ENCODE measurements around the gene EMX1. TPM values are rescaled to one million over a fixed set of nuclear protein-coding genes. Genes with fewer than 3 reads are reported as not detected.

Gene EMX1
- total RNA-seq, 3 donors from 2014 or later, result 0.44 TPM; not detected in 2

DNA sequence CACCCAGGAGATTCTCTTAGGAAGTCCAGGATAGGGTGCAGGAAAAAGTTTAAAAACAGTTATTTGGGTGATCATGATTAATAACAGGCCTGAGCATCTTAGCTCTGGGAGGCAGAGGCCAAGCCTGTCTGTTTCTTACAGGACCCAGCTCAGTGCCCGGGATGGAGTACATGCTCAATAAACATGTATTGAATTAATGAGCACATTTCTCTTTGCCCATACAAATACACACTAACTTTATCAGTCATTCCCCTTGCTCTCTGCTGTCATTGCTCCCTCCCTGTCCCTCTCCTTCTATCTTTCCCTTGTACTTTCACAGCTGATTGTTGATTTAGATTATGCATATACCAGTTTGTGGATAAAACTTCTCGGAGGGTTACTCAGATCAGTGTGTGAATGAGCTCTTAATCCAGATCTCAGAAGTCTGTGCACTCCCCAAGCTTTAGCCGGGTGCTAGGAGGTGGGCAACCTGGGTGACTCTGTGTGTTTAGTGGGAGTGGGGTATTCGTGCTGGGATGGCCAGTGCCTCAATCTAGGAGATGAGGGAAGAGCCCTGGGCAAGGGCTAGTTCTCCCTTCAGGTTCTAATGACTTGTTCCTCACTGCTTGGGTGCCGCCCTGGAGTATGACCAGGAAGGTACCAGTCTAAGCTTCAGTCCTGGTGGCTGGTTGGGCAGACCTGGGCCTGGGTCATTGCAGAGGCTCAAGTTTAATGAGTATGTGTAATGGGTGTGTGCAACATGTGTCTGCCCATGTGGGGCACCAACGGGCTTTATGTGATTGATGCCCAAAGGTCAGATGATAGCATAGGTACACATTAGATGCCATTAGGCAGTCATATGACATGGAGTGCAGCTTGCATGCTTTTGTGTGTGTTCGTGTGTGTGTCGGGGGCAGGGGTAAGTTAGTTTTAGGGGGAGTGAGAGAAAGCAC, 10.6 kb downstream of the EMX1 start:
- Histone ChIP-seq H3K27ac (no peak overlapping the region), H3K4me1 (no peaks in the 10 kb centered on the region), H3K27me3 (peaks cover 0 to 72% of the 10 kb centered on the region in 2 donors), H3K4me3 (no peak overlapping the region), H3K36me3 (no peaks in the 10 kb centered on the region), H3K9me3 (no peaks in the 10 kb centered on the region)
- intact Hi-C loops (cut with DNase I; ENCODE audit: low total_unique reads), result no loop called here
- TF ChIP-seq POLR2A (IDR thresholded peaks at IDR 0.05) (no peak), CTCF (IDR thresholded peaks at IDR 0.05) (no peak), POLR2AphosphoS5 (IDR thresholded peaks at IDR 0.05) (no peak)
- DNase-seq (ENCODE audit: low spot score in 2 of 2), result no peak

- no peaks in the 10 kb centered on the region for H3K9me3 ChIP-seq
- H3K4me3 ChIP-seq, result no peak overlapping the region
- H3K27ac ChIP-seq, result no peak overlapping the region
- no peak for DNase-seq (ENCODE audit: low spot score in 2 of 2)
- no peak for TF ChIP-seq POLR2A (IDR thresholded peaks at IDR 0.05)
- TF ChIP-seq POLR2AphosphoS5 (IDR thresholded peaks at IDR 0.05), result no peak
- TF ChIP-seq CTCF (IDR thresholded peaks at IDR 0.05), result no peak
- H3K4me1 ChIP-seq, result no peaks in the 10 kb centered on the region
- no peaks in the 10 kb centered on the region for H3K36me3 ChIP-seq
- H3K27me3 ChIP-seq, result peaks cover 0 to 61% of the 10 kb centered on the region in 2 donors
- intact Hi-C loops (cut with DNase I; ENCODE audit: low total_unique reads), result no loop called here
Measured at GRCh38 chr2:72929010-72929409, 11.7 kb downstream of the EMX1 start.

- Histone ChIP-seq H3K27ac (no peak overlapping the region), H3K4me1 (no peaks in the 10 kb centered on the region), H3K9me3 (no peaks in the 10 kb centered on the region), H3K4me3 (no peak overlapping the region), H3K27me3 (peaks cover 0 to 39% of the 10 kb centered on the region in 2 donors), H3K36me3 (no peaks in the 10 kb centered on the region)
- intact Hi-C loops (cut with DNase I; ENCODE audit: low total_unique reads), result no loop called here
- TF ChIP-seq POLR2AphosphoS5 (IDR thresholded peaks at IDR 0.05), result no peak
- TF ChIP-seq CTCF (IDR thresholded peaks at IDR 0.05), result no peak
- no peak for TF ChIP-seq POLR2A (IDR thresholded peaks at IDR 0.05)
- peak in 1 of 2 donors; percentile 50 for DNase-seq (ENCODE audit: low spot score in 2 of 2)
Measured at GRCh38 chr2:72931280-72931910, 14.1 kb downstream of the EMX1 start.

DNA sequence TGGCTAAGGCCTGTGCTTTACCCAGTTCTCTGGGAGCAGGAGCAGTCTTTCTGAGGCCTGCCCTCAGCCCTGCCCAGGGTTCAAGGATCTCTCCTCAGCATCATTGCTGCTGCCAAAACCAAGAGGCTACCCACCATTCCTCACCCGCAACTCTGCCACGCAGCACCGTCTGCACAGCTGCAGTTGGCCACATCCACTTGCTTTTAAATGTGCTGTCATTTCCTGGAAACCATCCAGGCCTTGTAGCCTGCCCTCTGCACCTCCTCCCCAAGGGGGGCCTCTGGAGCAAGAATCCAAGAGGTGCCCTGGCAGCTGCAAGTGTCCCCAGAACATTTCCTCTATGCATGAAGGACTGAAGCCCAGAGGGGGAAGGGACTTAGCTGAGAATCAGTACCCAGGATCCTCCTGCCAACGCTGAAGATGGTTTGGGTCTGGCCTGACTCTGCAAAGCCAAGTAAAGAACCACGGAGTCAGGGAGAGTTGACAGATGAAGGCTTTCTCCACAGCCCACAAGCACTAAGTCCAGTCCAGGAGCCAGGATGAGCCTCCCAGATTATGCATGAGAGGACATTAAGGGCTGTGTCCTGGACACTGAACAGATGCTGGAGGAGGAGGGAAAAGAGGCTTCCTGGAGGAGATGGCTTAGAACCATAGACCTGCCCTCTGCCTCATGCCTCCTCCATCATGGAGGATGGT, 14.9 kb downstream of the EMX1 start:
- no peak for TF ChIP-seq CTCF (IDR thresholded peaks at IDR 0.05)
- TF ChIP-seq POLR2A (IDR thresholded peaks at IDR 0.05), result no peak
- TF ChIP-seq POLR2AphosphoS5 (IDR thresholded peaks at IDR 0.05), result no peak
- Histone ChIP-seq H3K4me1 (no peaks in the 10 kb centered on the region), H3K9me3 (no peaks in the 10 kb centered on the region), H3K36me3 (no peaks in the 10 kb centered on the region), H3K27ac (no peak overlapping the region), H3K4me3 (no peak overlapping the region), H3K27me3 (peaks cover 0 to 31% of the 10 kb centered on the region in 2 donors)
- DNase-seq (ENCODE audit: low spot score in 2 of 2), result no peak
- intact Hi-C loops (cut with DNase I; ENCODE audit: low total_unique reads), result no loop called here

All from breast epithelium (tissue), 4 donors.